Prostate gland (tissue), 2 donors: Measurements from ENCODE around the gene LHX5. TPM values are rescaled to one million over a fixed set of nuclear protein-coding genes. Genes with fewer than 3 reads are reported as not detected.

ENCODE experiments used
- DNase-seq: peaks from one replicate; pipeline ENCODE4 v3.0.0-alpha.2; 2019; ENCODE audit warnings: low spot score
- H3K27ac ChIP-seq, 2 donors: fragments of 200-600 bp; sonication (generic); 2 replicates each; pipeline ENCODE4 v1.5.1; 2017 to 2019
- H3K27me3 ChIP-seq: fragments of 200-600 bp; sonication (generic); replicated peaks from 2 replicates; pipeline ENCODE4 v1.5.1; 2019; ENCODE audit not compliant: insufficient read depth
- H3K36me3 ChIP-seq, 2 donors: fragments of 200-600 bp; sonication (generic); 1 replicate in 1 of 2; 2 replicates in 1 of 2; pipeline versions ENCODE4 v1.5.1 to v1.8.1; 2017 to 2019
- H3K4me1 ChIP-seq: fragments of 200-600 bp; sonication (generic); replicated peaks from 2 replicates; pipeline ENCODE4 v1.5.1; 2019
- H3K4me3 ChIP-seq, 2 donors: fragments of 200-600 bp; sonication (generic); 2 replicates each; pipeline ENCODE4 v1.5.1; 2017 to 2019
- H3K9me3 ChIP-seq: fragments of 200-600 bp; sonication (generic); 2 replicates; pipeline ENCODE4 v1.5.1; 2017
- POLR2A ChIP-seq: fragments of 450-650 bp; IDR thresholded peaks from one replicate; pipeline ENCODE4 v1.6.1; 2016; ENCODE audit warnings: antibody characterized with exemption, mild to moderate bottlenecking
- POLR2AphosphoS5 ChIP-seq: sonication (generic); formaldehyde crosslinking; IDR thresholded peaks from one replicate; pipeline ENCODE4 v1.6.1; 2017; ENCODE audit warnings: antibody characterized with exemption
- WGBS: methylation state at CpG from one replicate; pipeline ENCODE4 v1.1.5; 2018; 5-methylcytosine and 5-hydroxymethylcytosine counted together
- intact Hi-C: fragments of 100-400 bp; cut with DNase I; formaldehyde crosslinking; loops from one replicate; pipeline ENCODE4 v1.14.2; 2022
- total RNA-seq, 2 donors: library from RNA; depleted of rRNA; stranded (reverse); fragments of >200 nt; gene quantifications; one replicate each; pipeline ENCODE4 v1.1.0, GENCODE V29; 2016
- TF ChIP-seq, protein P1 (sequence below), 4 experiments: fragments of 200-600 bp in 2 of 4; fragments of 450-650 bp in 2 of 4; sonication (generic) in 2 of 4; IDR thresholded peaks; 1 replicate in 3 of 4; 2 replicates in 1 of 4; pipeline ENCODE4 v1.5.1; 2016 to 2019; ENCODE audit warnings: antibody characterized with exemption in 4 of 4, mild to moderate bottlenecking in 2 of 4, moderate library complexity in 2 of 4

The LHX5 gene
- total RNA-seq, 2 donors from 2014 or later, result not detected

DNA sequence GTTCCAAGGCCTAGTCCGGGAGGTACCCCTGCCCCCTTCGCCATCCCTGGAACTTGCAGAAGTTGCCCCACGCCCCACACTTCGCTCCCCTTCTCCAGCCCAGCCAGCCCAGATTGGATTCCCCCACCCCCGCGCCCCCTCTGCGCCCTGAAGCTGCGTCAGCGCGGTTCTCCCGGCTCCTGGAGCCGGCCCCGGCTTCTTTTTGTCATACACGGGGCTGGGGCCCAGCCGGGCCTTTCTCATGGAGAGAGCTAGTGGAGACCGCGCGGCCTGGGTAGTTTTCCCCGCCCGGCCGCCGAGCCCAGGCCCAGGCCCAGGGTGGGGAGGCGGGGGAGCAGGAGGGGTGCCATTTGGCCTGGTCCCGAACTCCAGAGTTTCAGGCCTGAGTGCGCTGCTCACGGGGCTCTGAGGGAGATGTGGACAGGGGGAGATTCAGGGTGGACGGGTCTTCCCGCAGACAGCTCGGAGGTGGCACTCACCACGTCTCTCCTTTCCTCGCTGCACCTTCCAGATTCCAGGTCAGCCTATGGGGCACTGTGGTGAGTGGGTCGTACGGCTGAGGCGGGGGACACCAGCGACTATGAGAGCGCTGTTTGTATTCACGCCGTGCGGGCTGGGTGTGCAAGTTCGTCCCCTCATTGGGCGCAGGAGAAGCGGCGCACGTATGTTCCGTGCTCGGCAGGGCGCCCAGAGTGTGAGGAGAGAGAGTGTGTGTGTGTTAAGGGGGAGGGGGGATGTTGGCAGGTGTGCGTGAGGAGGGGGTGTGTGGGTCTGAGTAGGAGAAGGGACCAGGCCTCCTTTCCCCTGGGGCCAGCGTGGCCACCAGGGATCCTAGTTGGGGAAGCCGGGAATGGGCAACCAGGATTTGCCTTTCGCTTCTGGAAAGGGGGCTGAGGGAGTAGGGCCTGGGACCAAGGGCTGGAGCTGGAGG is 785 bp upstream of the LHX5 start:
- H3K4me3 ChIP-seq, result no peak overlapping the region

DNA sequence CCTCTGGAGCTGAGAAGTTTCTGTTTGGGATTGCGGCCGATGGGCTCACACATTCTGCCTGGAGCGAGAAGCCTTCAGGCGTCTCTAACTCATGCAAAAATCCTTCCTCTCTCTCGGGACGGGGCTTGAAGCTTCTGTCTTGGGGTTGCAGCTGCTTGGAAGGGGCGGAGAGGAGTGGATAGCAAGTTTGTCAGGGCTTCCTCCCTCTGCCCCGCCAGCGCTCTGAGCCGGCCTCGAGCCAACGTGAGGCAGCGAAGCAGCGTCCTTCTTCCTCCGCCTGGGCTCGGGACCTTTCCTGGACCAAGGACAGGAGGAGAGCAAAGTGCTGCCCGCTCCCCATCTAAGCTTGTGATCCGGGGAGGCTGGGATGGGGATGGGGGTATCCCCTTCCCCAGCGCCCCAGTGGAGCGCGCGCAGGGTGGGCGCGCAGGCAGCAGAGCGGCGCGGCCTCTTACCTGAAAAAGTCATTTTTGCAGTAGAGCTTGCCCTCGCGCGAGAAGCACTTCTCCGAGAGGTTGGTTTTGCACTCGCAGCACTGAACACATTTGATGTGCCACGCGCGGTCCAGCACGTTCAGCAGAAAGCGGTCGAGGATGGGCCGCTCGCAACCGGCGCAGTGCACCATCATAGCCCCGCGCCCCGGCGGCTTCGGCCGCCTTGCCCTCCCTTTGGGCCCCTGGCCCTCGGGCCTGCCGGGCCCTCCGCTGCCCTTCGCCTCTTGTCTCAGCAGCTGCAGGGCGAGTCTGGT is 626 bp downstream of the LHX5 start:
- no peak for DNase-seq
- Histone ChIP-seq H3K36me3 (no peaks in the 10 kb centered on the region), H3K4me1 (peaks cover 6% of the 10 kb centered on the region), H3K27me3 (peaks cover 81% of the 10 kb centered on the region), H3K9me3 (no peaks in the 10 kb centered on the region), H3K4me3 (no peak overlapping the region), H3K27ac (no peak overlapping the region)
- intact Hi-C loops, result no loop called here
- TF ChIP-seq, protein P1, sequence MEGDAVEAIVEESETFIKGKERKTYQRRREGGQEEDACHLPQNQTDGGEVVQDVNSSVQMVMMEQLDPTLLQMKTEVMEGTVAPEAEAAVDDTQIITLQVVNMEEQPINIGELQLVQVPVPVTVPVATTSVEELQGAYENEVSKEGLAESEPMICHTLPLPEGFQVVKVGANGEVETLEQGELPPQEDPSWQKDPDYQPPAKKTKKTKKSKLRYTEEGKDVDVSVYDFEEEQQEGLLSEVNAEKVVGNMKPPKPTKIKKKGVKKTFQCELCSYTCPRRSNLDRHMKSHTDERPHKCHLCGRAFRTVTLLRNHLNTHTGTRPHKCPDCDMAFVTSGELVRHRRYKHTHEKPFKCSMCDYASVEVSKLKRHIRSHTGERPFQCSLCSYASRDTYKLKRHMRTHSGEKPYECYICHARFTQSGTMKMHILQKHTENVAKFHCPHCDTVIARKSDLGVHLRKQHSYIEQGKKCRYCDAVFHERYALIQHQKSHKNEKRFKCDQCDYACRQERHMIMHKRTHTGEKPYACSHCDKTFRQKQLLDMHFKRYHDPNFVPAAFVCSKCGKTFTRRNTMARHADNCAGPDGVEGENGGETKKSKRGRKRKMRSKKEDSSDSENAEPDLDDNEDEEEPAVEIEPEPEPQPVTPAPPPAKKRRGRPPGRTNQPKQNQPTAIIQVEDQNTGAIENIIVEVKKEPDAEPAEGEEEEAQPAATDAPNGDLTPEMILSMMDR (IDR thresholded peaks at IDR 0.05), result no peak
- TF ChIP-seq POLR2A (no peak), POLR2AphosphoS5 (no peak)
- 1% methylated on average over 53 of the region's 53 CpGs for WGBS

More for the DNA sequence above, 785 bp upstream of the LHX5 start:
- no peak for DNase-seq
- no peak overlapping the region for H3K27ac ChIP-seq
- no peaks in the 10 kb centered on the region for H3K9me3 ChIP-seq
- no peaks in the 10 kb centered on the region for H3K36me3 ChIP-seq
- TF ChIP-seq, protein P1 (IDR thresholded peaks at IDR 0.05), result no peak
- TF ChIP-seq POLR2A (no peak), POLR2AphosphoS5 (no peak)
- H3K4me1 ChIP-seq, result peaks cover 5% of the 10 kb centered on the region
- H3K27me3 ChIP-seq, result peaks cover 78% of the 10 kb centered on the region
- intact Hi-C loops, result no loop called here
- 2% methylated on average over 51 of the region's 51 CpGs for WGBS

DNA sequence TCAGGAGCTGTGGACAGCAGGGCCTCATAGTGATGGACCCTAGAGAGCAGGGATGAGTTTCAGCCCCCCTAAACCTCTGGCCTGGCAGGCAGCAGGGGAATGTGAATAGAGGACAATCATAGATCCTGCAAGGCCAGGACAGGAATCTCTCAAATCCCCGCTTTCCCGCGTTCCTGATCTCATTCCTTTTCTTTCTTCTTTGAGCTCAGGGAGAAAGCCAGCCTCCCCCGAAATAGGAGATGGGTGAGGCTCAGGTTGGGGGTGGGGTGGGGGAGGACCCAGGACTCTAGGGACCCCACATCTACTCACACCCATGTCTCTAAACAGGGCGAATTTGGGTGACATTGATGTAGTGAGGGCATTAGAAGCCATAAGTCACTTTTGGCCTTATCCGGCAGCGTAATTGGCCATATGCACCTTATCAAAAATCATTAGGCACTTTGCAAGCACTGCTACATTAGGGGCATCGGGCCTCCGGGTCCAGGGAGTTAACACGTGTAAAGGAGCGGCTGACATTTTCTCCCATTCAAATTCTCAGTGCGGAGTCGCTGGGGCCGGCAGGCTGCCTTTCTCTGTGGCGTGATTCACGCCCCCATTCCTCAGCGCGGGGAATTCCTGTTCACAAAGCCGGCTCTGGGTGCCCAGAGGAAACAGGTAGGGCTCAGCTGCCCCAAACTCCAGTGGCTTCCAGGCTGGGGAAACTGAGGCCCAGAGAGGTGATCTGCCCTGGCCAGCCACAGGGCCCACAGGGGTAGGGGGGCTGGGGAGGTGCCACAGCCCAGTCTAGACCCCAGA is 1.5 kb downstream of the LHX5 start:
- Histone ChIP-seq H3K27me3 (peaks cover 81% of the 10 kb centered on the region), H3K27ac (no peak overlapping the region), H3K4me3 (no peak overlapping the region), H3K4me1 (peaks cover 6% of the 10 kb centered on the region), H3K9me3 (no peaks in the 10 kb centered on the region), H3K36me3 (no peaks in the 10 kb centered on the region)
- WGBS, result 5% methylated on average over 19 of the region's 19 CpGs
- no peak for DNase-seq
- intact Hi-C loops, result loop anchor here (10.0 kb wide), 1 partner anchor 225 kb away; no protein-coding TSS in a partner anchor
- TF ChIP-seq POLR2A, result no peak
- TF ChIP-seq, protein P1 (IDR thresholded peaks at IDR 0.05), result no peak
- no peak for TF ChIP-seq POLR2AphosphoS5

DNA sequence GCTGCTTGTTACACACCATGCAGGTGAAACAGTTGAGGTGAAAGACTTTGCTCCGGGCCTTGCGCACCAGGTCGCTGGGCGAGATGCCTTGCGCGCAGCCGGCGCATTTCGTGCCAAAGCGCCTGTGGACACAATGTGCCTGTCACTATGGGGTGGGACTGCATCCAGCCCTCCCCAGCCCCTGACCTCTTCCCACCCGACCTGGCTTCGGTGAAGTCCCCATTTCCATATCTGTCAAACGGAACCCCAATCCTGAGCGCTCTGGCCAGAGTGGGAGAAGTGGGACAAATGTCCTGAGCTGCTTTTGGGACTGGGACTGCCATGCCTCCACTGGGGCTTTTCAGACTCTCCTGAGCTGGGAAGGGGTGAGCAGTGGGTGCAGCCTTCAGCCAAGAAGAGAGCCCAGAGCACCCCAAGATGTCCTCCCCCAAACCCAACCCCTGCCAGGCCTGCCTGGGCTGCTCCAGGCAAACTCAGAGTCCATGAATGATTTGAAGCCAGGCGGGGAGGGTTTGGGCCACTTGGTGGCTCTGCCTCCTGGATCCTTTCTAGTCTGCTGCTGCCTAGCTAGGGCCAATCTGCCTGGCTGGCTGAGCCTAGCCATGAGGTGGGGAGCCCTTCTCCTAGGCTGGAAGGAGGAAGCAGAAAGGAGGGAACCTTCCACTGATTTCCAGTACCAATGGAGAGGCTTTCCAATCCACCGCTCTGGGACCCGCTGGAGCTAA is 2.3 kb downstream of the LHX5 start:
- TF ChIP-seq POLR2AphosphoS5, result no peak
- no peak for TF ChIP-seq POLR2A
- TF ChIP-seq, protein P1 (IDR thresholded peaks at IDR 0.05), result no peak
- Histone ChIP-seq H3K36me3 (no peaks in the 10 kb centered on the region), H3K9me3 (no peaks in the 10 kb centered on the region), H3K27ac (no peak overlapping the region), H3K4me1 (peaks cover 6% of the 10 kb centered on the region), H3K27me3 (peaks cover 80% of the 10 kb centered on the region), H3K4me3 (no peak overlapping the region)
- intact Hi-C loops, result loop anchor here (10.0 kb wide), 1 partner anchor 225 kb away; no protein-coding TSS in a partner anchor
- DNase-seq, result no peak
- WGBS, result 7% methylated on average over 17 of the region's 17 CpGs
